ENCODE measurements around the gene HAS3.

Gene HAS3

DNA sequence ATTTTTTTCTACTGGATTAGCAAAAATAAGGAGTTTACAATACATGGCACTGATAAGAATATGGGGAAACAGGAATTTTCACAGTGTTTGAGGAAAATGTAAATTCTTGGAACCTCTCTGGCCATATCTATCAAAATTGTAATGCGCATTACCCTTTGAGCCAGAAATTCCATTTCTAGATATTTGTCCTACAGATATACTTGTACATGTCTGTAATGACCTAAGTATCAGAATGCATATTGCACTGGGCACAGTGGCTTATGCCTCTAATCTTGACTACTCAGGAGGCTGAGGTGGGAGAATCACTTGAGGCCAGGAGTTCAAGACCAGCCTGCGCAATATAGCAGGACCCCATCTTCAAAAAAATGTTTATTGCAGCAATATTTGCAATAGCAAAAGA, 25.8 kb upstream of the HAS3 start:
- TF ChIP-seq, protein P1, sequence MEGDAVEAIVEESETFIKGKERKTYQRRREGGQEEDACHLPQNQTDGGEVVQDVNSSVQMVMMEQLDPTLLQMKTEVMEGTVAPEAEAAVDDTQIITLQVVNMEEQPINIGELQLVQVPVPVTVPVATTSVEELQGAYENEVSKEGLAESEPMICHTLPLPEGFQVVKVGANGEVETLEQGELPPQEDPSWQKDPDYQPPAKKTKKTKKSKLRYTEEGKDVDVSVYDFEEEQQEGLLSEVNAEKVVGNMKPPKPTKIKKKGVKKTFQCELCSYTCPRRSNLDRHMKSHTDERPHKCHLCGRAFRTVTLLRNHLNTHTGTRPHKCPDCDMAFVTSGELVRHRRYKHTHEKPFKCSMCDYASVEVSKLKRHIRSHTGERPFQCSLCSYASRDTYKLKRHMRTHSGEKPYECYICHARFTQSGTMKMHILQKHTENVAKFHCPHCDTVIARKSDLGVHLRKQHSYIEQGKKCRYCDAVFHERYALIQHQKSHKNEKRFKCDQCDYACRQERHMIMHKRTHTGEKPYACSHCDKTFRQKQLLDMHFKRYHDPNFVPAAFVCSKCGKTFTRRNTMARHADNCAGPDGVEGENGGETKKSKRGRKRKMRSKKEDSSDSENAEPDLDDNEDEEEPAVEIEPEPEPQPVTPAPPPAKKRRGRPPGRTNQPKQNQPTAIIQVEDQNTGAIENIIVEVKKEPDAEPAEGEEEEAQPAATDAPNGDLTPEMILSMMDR (IDR thresholded peaks at IDR 0.05; ENCODE audit: low read depth, low read length), result no peak
- H3K4me3 ChIP-seq (ENCODE audit: low read depth, low read length), result no peak overlapping the region
- in situ Hi-C loops (cut with HindIII; ENCODE audit: low sequenced_read_pairs), result no loop called here
- no peak for DNase-seq (ENCODE audit: low read depth, low spot score)

DNA sequence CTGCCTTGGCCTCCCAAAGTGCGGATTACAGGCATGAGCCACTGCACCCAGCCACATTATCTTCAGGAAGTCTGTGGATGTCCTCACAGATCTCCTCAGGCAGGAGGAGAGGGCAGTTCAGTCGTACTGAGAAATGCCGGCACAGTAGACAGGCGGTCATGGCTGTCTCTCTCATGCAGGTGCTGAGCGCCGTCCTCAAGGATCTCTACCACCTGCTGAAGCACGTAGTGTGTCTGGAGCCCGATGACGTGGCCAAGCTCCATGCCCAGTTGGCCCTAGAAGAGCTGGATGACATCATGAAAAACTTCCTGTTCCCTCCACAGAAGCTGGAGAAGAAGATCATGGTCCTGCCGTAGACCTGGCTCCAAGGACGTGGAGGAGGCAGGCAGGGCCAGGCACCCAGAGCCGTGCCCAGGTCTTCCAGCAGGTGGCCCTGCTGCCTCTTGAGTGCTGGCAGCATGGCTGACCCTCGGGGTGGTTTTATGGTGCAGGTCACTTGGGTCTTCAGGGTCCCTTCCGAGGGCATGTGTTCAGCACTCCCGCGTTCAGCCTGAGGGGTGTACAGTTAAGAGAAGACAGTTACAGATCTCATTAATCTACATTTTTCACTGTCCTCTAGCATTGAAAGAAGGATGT, 22.0 kb upstream of the HAS3 start:
- H3K4me3 ChIP-seq (ENCODE audit: low read depth, low read length), result no peak overlapping the region
- no peak for DNase-seq (ENCODE audit: low read depth, low spot score)
- TF ChIP-seq, protein P1 (IDR thresholded peaks at IDR 0.05; ENCODE audit: low read depth, low read length), result no peak
- in situ Hi-C loops (cut with HindIII; ENCODE audit: low sequenced_read_pairs), result no loop called here

DNA sequence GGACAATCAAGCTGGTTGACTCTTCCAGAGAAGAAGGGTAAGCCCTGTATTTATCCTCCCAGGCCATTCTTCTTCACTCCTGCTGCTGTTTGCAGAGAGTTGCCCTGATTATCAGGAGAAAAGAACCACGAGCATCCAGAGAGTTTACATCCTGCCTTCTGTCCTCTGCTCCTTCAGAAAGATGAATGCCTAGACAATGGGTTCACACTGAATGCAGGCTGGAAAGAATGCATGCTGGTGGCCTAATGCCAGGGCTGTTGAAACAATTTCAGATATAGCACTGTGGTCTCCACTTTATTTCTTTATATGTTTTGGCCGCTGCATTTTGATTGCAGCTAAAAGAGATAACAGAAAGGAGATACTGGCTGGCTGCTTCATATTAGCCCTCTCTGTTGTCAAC, 21.2 kb upstream of the HAS3 start:
- TF ChIP-seq, protein P1 (IDR thresholded peaks at IDR 0.05; ENCODE audit: low read depth, low read length), result no peak
- in situ Hi-C loops (cut with HindIII; ENCODE audit: low sequenced_read_pairs), result no loop called here

DNA sequence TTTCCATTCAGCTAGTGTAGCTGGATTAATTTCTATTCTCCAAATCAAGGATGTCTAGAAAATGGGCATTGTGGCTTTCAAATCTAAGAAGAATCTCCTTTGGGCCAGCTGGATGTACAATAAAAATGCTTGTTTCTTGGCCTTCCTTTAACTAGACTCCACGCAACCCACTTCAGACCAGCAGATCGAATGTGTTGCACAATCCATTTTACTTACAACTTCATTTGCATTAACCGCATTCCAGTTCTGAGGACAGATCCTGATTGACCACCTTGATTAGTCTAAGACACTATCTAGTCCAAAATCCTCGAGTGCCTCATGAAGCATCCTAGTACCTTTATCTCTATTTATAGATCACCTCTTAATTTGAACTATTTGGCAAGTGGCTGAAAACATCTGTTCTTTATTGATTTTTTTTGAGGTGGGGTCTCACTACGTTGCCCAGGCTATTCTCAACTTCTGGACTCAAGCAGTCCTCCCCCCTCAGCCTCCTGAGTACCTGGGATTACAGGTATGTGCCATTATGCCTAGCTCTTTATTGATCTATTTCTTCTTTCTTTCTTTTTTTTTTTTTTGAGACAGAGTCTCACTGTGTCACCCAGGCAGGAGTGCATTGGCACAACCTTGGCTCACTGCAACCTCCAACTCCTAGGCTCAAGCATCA, 20.3 kb upstream of the HAS3 start:
- DNase-seq (ENCODE audit: low read depth, low spot score), result no peak
- no peak overlapping the region for H3K4me3 ChIP-seq (ENCODE audit: low read depth, low read length)
- in situ Hi-C loops (cut with HindIII; ENCODE audit: low sequenced_read_pairs), result no loop called here
- TF ChIP-seq, protein P1 (IDR thresholded peaks at IDR 0.05; ENCODE audit: low read depth, low read length), result no peak

More for the DNA sequence above, 21.2 kb upstream of the HAS3 start:
- no peak overlapping the region for H3K4me3 ChIP-seq (ENCODE audit: low read depth, low read length)
- DNase-seq (ENCODE audit: low read depth, low spot score), result no peak

DNA sequence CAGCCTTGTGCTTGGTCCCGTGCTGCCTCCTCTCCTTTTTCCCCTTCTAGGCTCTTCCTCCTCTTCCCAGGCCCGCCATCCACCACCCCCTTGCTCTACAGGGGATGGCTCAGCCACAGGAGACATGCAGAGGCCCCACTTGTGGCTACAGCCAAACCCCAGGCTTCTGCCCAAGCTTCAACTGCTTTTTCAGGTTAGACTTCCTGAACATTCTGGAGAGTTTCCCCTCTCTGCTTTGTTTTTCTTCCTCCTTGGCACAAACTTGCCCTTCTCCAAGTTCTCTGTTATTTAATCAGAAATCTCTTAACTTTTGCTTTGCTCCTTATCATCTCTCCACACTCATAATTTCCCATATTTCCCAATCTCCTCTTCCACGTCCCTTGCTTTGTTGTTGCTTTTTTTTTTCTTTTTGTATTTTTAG, 18.3 kb upstream of the HAS3 start:
- TF ChIP-seq, protein P1 (IDR thresholded peaks at IDR 0.05; ENCODE audit: low read depth, low read length), result no peak

DNA sequence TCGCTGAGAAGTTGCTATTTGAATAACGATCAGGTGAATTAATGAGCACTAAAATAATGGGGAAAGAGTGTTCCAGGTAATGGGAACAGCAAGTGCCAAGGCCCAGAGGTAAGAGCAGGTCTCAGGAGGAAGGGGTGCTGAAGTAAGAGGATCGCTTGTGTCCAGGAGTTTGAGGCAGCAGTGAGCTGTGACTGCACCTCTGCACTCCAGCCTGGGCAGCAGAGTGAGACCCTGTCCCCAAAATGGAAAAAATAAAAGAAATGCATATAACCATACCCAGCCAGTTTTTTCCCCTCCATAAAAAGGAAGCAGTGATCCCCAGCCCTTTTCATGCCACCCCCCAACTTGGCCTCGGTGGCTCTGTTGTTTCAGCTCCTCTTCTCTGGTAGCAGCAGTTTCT, 16.8 kb upstream of the HAS3 start:
- DNase-seq (ENCODE audit: low read depth, low spot score), result no peak
- TF ChIP-seq, protein P1 (IDR thresholded peaks at IDR 0.05; ENCODE audit: low read depth, low read length), result no peak
- no peak overlapping the region for H3K4me3 ChIP-seq (ENCODE audit: low read depth, low read length)
- in situ Hi-C loops (cut with HindIII; ENCODE audit: low sequenced_read_pairs), result no loop called here

More for the DNA sequence above, 18.3 kb upstream of the HAS3 start:
- in situ Hi-C loops (cut with HindIII; ENCODE audit: low sequenced_read_pairs), result no loop called here
- H3K4me3 ChIP-seq (ENCODE audit: low read depth, low read length), result no peak overlapping the region
- DNase-seq (ENCODE audit: low read depth, low spot score), result no peak

Measured in astrocyte of the spinal cord (primary cell).